HG03066 (cell line): Measurements from ENCODE around the gene IL1B.
"Not testable (repeated sequence)": the region's sequence is repeated elsewhere in the genome, so short reads cannot be mapped to it uniquely, and the experiment has no call there.

Source experiments
- ATAC-seq: cut with Tn5 transposase; IDR thresholded peaks from one replicate; pipeline ENCODE4 v1.9.1; 2021; ENCODE audit warnings: low read depth; ENCODE audit not compliant: unreplicated experiment

IL1B gene

DNA sequence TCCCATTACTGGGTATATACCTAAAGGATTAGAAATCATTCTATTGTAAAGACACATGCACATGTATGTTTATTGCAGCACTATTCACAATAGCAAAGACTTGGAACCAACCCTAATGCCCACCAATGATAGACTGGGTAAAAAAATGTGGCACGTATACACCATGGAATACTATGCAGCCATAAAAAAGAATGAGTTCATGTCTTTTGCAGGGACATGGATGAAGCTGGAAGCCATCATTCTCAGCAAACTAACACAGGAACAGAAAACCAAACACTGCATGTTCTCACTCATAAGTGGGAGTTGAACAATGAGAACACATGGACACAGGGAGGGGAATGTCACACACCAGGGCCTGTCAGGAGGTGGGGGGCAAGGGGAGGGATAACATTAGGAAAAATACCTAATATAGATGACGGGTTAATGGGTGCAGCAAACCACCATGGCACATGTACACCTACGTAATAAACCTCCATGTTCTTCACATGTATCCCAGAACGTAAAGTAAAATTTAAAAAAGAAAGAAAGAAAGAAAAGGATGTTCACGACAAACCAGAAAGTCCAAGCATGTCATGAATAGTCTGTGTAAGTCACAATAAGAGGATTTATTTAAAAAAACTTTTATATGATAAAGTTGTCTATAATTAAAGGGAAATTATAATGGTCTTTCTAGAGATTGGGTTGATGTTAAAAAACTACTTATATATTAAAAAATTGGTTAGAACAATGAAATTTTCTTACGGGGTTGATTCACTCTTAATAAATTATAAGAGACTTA lies 23.0 kb upstream of the IL1B start:
- ATAC-seq: not testable (repeated sequence)

DNA sequence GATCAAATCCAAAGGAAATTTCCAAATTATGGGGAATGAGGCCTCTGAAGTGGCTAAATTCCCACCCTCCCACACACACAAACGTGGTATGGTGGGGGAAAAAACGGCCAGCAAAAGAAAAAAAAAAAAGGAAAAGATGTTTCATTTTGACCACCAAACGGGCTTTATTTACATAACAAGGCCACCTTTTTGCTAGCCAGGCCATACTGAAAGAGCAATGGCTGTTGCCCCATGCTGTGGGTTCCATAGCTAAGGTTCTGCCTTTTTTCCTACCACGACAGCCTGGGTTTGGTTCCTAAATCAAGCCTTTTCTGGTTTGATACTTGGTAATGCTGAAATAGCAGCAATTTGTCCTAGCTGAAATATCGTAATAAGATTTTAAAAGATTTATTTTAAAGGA lies 14.0 kb upstream of the IL1B start:
- ATAC-seq: no peak

GRCh38 chr2:112849956-112850355 lies 13.4 kb upstream of the IL1B start:
- ATAC-seq: no peak

GRCh38 chr2:112848833-112849232 lies 12.3 kb upstream of the IL1B start:
- ATAC-seq: no peak

GRCh38 chr2:112846031-112846430 lies 9.5 kb upstream of the IL1B start:
- ATAC-seq: no peak

DNA sequence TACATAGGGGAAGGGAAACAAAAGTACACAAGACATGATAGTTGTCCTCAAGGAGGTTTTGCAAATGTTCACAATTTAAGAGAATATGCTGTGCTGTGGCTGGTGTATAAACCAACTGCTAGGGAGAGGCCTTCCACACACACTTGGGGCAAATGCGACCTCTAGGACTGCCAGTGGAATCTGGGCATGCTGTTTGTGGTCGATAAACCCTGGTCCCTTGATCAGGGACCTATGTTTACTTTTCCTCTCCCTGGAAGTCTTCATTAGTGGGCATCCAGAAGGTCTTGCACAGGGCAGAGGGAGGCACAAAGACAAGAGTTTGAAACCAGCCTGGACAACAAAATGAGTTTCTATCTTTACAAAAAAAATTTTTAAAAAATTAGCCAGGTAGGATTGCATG lies 7.3 kb upstream of the IL1B start:
- no peak for ATAC-seq

- no peak for ATAC-seq
Observed at GRCh38 chr2:112843288-112843687, 6.7 kb upstream of the IL1B start.

DNA sequence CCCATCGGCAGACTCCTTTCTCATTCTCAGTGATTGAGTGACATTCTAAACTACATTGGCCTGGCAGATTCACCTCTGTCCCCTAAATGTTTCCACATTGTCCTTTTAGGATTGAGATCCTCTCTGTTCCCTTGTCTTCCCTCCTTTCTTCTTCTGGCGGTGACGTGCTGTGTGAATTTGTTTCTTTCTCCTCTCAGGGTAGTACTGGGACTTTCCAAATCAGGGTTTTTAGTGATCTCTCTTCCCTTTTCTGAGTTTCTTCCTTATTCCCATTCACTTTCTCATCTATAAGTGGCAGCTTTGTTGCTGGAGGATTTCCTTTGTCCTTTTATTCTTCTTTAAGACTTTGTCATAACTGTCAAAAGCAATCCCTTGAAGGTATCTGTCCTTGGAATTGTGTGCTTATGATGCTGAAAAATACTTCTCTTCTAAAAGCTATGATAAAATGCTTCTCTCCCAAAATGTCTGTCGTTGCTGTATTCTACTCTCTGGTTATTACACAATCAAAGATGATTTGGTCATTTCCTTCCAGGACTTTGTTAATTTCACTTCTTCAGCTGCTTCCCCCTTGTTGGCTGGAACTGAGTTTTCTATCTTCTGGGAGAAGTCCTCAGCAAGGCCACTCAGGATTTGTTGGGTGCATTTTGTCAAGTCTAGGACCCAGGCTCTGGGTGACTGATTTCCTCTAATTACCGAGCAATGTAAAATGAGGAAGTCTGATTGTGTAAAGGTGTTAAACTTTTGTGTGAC lies 4.9 kb upstream of the IL1B start:
- ATAC-seq: no peak

DNA sequence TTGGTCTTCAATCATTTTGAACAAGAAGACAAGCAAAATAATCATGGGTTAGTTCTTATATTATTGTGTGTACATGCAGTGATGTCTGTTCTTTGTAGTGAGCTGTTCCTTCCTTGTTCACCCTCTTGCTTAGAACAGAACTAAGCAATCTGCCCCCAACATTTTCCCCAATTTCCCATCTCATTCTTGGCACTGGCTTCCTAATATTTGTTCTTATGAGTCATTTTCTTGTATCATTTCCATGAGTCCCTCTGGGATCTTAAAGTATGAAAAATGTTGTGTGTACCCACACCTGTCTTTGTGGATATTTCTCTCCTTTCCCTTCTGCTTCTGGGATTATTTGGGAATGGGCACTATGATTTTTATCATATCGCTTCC lies 3.5 kb upstream of the IL1B start:
- no peak for ATAC-seq

GRCh38 chr2:112839407-112840067 lies 3.0 kb upstream of the IL1B start:
- ATAC-seq: no peak

DNA sequence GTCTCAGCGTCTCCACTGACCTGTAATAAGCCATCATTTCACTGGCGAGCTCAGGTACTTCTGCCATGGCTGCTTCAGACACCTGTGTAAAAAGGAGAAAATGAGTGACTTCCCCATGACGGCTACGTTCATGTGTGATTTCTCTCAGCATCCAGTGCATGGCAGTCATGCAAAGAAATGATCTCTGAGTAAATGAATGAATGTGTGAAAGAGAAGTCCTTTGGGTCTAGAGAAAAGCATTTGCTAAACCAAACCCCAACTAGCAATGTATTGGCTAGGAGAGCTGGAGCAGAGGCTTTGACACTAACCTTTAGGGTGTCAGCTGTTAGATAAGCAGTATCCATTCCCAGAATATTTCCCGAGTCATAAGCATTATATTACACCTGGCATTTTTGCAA lies 417 bp downstream of the IL1B start:
- no peak for ATAC-seq

DNA sequence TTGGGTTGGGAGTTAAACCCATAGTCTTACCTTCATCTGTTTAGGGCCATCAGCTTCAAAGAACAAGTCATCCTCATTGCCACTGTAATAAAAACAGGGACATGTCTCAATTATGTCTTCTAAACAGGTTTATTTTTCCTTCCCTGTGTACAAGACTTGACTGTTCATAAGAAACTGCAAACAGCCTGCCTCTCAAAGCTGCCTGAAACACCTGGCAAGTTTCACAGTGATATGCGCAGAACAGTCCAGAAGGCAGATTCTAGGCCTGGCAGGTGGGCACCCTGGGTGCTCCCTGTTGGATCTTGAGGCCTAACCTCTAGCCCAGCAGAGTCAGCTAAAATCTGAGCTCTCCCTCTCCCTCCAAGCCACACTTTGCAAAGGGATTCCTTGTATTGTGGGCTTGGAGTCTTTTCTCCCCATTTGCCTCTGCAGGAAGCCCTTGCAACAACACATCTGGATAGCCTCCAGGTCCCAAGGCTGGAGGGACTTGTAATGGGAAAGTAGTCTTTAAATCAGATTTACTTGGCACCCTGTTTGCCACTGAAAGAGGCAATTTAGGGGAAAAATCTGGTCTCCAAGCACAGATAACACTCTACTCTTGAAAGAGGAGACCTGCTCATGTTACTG lies 930 bp downstream of the IL1B start:
- no peak for ATAC-seq

DNA sequence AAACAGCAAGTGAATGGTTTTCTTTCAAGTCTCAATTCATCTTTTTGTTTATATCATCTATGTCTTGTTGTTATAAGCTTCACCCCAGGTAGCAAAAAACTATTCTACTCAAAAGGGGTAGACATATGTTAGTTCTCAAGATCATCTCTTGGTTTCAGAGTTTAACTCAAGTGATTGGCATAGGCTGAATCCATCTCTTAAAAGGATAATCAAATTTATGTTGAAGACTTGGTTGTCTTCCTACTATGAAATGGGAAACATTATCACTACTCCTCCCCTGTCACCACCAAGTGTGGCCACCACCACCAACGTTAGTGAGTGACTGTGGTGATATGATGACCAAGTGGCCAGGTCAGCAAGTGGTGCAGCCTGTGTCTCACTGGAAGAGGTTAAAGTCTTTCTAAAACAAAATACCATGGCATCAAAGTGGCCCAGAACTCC lies 1.5 kb downstream of the IL1B start:
- no peak for ATAC-seq

- ATAC-seq: no peak
Observed at GRCh38 chr2:112834396-112835037, 2.1 kb downstream of the IL1B start.

DNA sequence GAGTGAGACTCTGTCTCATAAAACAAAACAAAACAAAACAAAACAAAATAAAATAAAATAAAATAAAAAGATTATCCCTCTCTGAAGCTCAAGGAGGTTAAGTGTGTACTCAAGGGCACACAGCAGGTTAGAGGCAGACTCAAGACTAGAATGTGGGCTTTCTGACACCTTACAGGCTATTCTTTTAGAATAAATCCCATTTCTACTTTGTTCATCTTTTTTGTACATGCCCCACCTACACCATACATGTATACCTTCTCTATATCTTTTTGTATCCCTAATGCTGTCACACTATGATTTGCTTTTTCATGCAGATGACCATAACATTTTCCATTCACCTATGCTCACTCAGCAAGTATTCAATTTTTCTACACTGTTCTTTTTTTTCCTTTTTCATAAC lies 2.6 kb downstream of the IL1B start:
- ATAC-seq: no peak

GRCh38 chr2:112833639-112833931 lies 3.0 kb downstream of the IL1B start:
- not testable (repeated sequence) for ATAC-seq

DNA sequence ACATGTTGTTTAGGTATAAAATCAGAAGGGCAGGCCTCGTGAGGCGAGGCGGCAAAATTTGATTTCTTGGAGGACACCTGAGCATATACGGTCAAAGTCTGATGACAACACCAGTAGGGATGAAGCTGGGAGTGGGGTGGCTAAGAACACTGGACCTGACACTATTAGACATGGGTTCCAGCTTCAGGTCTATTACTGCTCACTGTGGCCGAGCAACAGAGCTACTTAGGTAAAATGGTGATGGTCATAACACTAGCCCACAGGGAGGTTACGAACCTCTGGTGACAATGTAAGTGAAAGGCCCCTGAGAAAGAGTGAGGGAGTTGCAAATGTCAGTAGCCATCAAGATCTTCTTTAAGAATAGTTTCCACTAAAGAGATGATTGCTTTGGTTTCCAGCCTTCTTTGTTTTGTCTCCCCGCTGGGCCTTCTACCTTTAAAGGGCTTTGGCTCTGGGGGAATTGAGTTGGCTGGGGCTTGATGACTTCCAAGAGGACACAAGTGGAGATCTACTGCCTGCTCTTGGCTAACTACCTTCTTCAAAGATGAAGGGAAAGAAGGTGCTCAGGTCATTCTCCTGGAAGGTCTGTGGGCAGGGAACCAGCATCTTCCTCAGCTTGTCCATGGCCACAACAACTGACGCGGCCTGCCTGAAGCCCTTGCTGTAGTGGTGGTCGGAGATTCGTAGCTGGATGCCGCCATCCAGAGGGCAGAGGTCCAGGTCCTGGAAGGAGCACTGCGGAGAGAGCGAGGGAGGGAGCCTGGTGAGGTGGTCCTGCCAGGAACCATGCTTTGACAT lies 3.5 kb downstream of the IL1B start:
- no peak for ATAC-seq

GRCh38 chr2:112831946-112832840 lies 4.4 kb downstream of the IL1B start:
- no peak for ATAC-seq

- no peak for ATAC-seq
Observed at GRCh38 chr2:112831513-112831845, 5.1 kb downstream of the IL1B start.
